HepG2 (cell line): ENCODE results near the gene SLC12A1. TPM values are rescaled to one million over a fixed set of nuclear protein-coding genes. Genes with fewer than 3 reads are reported as not detected.

Experiments used
- ATF1 ChIP-seq: IDR thresholded peaks from 2 replicates; pipeline ENCODE4 v1.6.1; 2016; ENCODE audit warnings: mild to moderate bottlenecking, control low read depth
- CCDC6 ChIP-seq: sonication (generic); formaldehyde crosslinking; IDR thresholded peaks from 2 replicates; pipeline ENCODE4 v1.8.1; 2022; ENCODE audit warnings: mild to moderate bottlenecking, missing genetic modification reagents, moderate library complexity
- CEBPB ChIP-seq: IDR thresholded peaks from 2 replicates; pipeline ENCODE4 v1.6.1; 2011; ENCODE audit warnings: low read depth, low read length, improper control_type of control experiment, borderline replicate concordance
- HCFC1 ChIP-seq: fragments of 150-350 bp; IDR thresholded peaks from 2 replicates; pipeline ENCODE4 v1.6.1; 2014; ENCODE audit warnings: low read depth, low read length
- IKZF1 ChIP-seq: fragments of 450-650 bp; IDR thresholded peaks from 2 replicates; pipeline ENCODE4 v1.7.1; 2016
- JUN ChIP-seq: sonication (generic); formaldehyde crosslinking; IDR thresholded peaks from 2 replicates; pipeline ENCODE4 v1.4.0; 2020; ENCODE audit warnings: mild to moderate bottlenecking, missing genetic modification reagents
- KAT8 ChIP-seq: IDR thresholded peaks from 2 replicates; pipeline ENCODE4 v1.6.1; 2016; ENCODE audit warnings: missing genetic modification reagents, missing compliant biosample characterization
- KDM6A ChIP-seq: IDR thresholded peaks from 2 replicates; pipeline ENCODE4 v1.6.1; 2016; ENCODE audit warnings: low read depth
- NFKBIZ ChIP-seq: IDR thresholded peaks from 2 replicates; pipeline ENCODE4 v1.6.1; 2018; ENCODE audit warnings: missing genetic modification reagents, missing compliant biosample characterization
- NKX3-1 ChIP-seq: sonication (generic); formaldehyde crosslinking; IDR thresholded peaks from 2 replicates; pipeline ENCODE4 v1.5.0; 2020; ENCODE audit warnings: missing genetic modification reagents
- PRPF4 ChIP-seq: fragments of 200-400 bp; formaldehyde crosslinking; IDR thresholded peaks from 2 replicates; pipeline ENCODE4 v1.6.1; 2016; ENCODE audit warnings: low read length, low read depth; ENCODE audit not compliant: poor library complexity, severe bottlenecking
- ZNF282 ChIP-seq: fragments of 450-650 bp; IDR thresholded peaks from 2 replicates; pipeline ENCODE4 v1.6.1; 2018; ENCODE audit not compliant: partially characterized antibody
- ZNF552 ChIP-seq: sonication (generic); formaldehyde crosslinking; IDR thresholded peaks from 2 replicates; pipeline ENCODE4 v1.9.0; 2022; ENCODE audit warnings: missing genetic modification reagents, mild to moderate bottlenecking, borderline replicate concordance
- polyA plus RNA-seq, 8 experiments: library from polyadenylated mRNA; depleted of rRNA in 3 of 8; stranded (reverse) in 7 of 8; unstranded in 1 of 8; fragments of >200 nt; fragmentation: Illumina TruSeq in 4 of 8; extraction: Trizol in 4 of 8; gene quantifications; 2 replicates each; pipeline versions ENCODE4 v1.2.1 to v1.2.3, GENCODE V29; 2011 to 2016; ENCODE audit warnings: low read depth in 4 of 8, missing spikeins in 1 of 8, mixed read lengths in 1 of 8; ENCODE audit not compliant: insufficient read depth in 1 of 8
- total RNA-seq, 5 experiments: library from RNA; depleted of rRNA; stranded (reverse); fragments of >200 nt; fragmentation: Illumina TruSeq; extraction: Trizol; gene quantifications; 2 replicates each; pipeline ENCODE4 v1.2.3, GENCODE V29; 2016; ENCODE audit warnings: low read depth in 1 of 5
- TF ChIP-seq, protein P1 (sequence below): sonication (generic); formaldehyde crosslinking; IDR thresholded peaks from 2 replicates; pipeline ENCODE4 v1.5.0; 2020; ENCODE audit warnings: missing genetic modification reagents
- TF ChIP-seq, protein P2 (sequence below): sonication (generic); formaldehyde crosslinking; IDR thresholded peaks from 2 replicates; pipeline ENCODE4 v1.4.0; 2020; ENCODE audit warnings: missing genetic modification reagents, borderline replicate concordance
- TF ChIP-seq, protein P3 (sequence below): sonication (generic); formaldehyde crosslinking; IDR thresholded peaks from 2 replicates; pipeline ENCODE4 v1.4.0; 2020; ENCODE audit warnings: missing genetic modification reagents
- TF ChIP-seq, protein P4 (sequence below): sonication (generic); formaldehyde crosslinking; IDR thresholded peaks from 2 replicates; pipeline ENCODE4 v1.8.1; 2022; ENCODE audit warnings: low read depth, mild to moderate bottlenecking, missing genetic modification reagents
- TF ChIP-seq, protein P5 (sequence below): IDR thresholded peaks from 2 replicates; pipeline ENCODE4 v1.6.1; 2012; ENCODE audit warnings: low read depth, low read length, improper control_type of control experiment

SLC12A1 gene
- total and polyA plus RNA-seq, 2 of the 13 experiments (the other 11 are each of a cell fraction or from before 2014, with no cell fraction given): not detected

DNA sequence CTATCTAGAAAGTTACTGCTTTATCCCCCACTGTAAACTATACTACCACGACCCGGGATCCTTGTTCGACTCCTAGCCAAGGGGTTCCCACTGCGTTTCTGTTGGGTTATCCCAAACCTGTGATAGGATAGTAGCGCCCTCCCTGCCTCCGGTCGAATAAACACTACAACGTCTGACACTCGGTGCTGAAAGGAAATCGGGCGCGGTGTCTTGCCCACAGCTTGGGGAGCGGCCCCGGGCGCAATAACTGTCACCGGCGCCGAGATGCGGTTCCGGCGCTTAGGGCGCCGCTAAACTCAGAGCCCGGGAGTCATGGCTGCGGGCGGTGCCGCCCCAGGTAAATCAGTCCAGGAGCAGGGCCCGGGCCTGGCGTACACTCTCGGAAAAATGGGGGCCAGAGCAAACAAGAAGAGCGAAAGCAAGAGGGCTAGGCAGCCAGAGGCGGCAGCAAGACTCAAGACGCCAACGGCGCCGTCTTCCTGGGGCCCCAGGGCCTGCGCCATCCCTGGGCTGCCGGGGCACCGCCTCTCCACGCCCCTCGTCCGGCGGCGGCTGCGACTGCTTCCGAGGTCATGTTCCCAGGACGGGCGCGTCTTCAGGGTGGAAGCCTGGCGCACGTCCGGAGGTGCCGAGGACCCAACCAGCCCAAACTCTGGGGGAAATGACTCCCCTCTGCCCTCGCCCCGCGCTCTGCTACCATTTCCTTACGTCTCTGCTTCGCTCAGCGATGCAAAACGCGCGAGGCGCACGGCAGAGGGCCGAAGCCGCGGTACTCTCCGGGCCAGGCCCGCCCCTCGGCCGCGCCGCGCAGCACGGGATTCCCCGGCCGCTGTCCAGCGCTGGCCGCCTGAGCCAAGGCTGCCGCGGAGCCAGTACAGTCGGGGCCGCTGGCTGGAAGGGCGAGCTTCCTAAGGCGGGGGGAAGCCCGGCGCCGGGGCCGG is 125.0 kb downstream of the SLC12A1 start, which contains the start of gene DUT (continued):
- TF ChIP-seq CEBPB (no peak), IKZF1 (no peak), ATF1 (no peak), CCDC6 (peak; percentile 41; the same call in 1 of the 2 replicates), KDM6A (CRISPR knock-in tag) (no peak), ZNF552 (CRISPR knock-in tag) (peak; percentile 66; the same call in 1 of the 2 replicates), NFKBIZ (CRISPR knock-in tag) (no peak), ZNF282 (no peak), NKX3-1 (CRISPR knock-in tag) (no peak; the same call in 1 of the 2 replicates), JUN (no peak), KAT8 (CRISPR knock-in tag) (peak; percentile 87), PRPF4 (no peak), HCFC1 (no peak)
- TF ChIP-seq, protein P1, sequence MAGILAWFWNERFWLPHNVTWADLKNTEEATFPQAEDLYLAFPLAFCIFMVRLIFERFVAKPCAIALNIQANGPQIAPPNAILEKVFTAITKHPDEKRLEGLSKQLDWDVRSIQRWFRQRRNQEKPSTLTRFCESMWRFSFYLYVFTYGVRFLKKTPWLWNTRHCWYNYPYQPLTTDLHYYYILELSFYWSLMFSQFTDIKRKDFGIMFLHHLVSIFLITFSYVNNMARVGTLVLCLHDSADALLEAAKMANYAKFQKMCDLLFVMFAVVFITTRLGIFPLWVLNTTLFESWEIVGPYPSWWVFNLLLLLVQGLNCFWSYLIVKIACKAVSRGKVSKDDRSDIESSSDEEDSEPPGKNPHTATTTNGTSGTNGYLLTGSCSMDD (CRISPR knock-in tag): no peak
- TF ChIP-seq, protein P2, sequence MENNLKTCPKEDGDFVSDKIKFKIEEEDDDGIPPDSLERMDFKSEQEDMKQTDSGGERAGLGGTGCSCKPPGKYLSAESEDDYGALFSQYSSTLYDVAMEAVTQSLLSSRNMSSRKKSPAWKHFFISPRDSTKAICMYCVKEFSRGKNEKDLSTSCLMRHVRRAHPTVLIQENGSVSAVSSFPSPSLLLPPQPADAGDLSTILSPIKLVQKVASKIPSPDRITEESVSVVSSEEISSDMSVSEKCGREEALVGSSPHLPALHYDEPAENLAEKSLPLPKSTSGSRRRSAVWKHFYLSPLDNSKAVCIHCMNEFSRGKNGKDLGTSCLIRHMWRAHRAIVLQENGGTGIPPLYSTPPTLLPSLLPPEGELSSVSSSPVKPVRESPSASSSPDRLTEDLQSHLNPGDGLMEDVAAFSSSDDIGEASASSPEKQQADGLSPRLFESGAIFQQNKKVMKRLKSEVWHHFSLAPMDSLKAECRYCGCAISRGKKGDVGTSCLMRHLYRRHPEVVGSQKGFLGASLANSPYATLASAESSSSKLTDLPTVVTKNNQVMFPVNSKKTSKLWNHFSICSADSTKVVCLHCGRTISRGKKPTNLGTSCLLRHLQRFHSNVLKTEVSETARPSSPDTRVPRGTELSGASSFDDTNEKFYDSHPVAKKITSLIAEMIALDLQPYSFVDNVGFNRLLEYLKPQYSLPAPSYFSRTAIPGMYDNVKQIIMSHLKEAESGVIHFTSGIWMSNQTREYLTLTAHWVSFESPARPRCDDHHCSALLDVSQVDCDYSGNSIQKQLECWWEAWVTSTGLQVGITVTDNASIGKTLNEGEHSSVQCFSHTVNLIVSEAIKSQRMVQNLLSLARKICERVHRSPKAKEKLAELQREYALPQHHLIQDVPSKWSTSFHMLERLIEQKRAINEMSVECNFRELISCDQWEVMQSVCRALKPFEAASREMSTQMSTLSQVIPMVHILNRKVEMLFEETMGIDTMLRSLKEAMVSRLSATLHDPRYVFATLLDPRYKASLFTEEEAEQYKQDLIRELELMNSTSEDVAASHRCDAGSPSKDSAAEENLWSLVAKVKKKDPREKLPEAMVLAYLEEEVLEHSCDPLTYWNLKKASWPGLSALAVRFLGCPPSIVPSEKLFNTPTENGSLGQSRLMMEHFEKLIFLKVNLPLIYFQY (CRISPR knock-in tag): no peak
- TF ChIP-seq, protein P3, sequence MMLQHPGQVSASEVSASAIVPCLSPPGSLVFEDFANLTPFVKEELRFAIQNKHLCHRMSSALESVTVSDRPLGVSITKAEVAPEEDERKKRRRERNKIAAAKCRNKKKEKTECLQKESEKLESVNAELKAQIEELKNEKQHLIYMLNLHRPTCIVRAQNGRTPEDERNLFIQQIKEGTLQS: no peak
- TF ChIP-seq, protein P4, sequence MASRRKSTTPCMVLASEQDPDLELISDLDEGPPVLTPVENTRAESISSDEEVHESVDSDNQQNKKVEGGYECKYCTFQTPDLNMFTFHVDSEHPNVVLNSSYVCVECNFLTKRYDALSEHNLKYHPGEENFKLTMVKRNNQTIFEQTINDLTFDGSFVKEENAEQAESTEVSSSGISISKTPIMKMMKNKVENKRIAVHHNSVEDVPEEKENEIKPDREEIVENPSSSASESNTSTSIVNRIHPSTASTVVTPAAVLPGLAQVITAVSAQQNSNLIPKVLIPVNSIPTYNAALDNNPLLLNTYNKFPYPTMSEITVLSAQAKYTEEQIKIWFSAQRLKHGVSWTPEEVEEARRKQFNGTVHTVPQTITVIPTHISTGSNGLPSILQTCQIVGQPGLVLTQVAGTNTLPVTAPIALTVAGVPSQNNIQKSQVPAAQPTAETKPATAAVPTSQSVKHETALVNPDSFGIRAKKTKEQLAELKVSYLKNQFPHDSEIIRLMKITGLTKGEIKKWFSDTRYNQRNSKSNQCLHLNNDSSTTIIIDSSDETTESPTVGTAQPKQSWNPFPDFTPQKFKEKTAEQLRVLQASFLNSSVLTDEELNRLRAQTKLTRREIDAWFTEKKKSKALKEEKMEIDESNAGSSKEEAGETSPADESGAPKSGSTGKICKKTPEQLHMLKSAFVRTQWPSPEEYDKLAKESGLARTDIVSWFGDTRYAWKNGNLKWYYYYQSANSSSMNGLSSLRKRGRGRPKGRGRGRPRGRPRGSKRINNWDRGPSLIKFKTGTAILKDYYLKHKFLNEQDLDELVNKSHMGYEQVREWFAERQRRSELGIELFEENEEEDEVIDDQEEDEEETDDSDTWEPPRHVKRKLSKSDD: no peak
- TF ChIP-seq, protein P5, sequence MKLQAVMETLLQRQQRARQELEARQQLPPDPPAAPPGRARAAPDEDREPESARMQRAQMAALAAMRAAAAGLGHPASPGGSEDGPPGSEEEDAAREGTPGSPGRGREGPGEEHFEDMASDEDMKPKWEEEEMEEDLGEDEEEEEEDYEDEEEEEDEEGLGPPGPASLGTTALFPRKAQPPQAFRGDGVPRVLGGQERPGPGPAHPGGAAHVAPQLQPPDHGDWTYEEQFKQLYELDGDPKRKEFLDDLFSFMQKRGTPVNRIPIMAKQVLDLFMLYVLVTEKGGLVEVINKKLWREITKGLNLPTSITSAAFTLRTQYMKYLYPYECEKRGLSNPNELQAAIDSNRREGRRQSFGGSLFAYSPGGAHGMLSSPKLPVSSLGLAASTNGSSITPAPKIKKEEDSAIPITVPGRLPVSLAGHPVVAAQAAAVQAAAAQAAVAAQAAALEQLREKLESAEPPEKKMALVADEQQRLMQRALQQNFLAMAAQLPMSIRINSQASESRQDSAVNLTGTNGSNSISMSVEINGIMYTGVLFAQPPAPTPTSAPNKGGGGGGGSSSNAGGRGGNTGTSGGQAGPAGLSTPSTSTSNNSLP: no peak
